NCI-H524 (cell line): ENCODE results near the gene PRMT6.
A peak's percentile ranks its signal among the peaks of the same experiment; 100 is the strongest.
"Not testable (repeated sequence)": the region's sequence is repeated elsewhere in the genome, so short reads cannot be mapped to it uniquely, and the experiment has no call there.

Source experiments
- DNase-seq, 2 experiments: peaks; one replicate each; lab custom pipeline; 2025; lab: John Stamatoyannopoulos, UW

Gene PRMT6

DNA sequence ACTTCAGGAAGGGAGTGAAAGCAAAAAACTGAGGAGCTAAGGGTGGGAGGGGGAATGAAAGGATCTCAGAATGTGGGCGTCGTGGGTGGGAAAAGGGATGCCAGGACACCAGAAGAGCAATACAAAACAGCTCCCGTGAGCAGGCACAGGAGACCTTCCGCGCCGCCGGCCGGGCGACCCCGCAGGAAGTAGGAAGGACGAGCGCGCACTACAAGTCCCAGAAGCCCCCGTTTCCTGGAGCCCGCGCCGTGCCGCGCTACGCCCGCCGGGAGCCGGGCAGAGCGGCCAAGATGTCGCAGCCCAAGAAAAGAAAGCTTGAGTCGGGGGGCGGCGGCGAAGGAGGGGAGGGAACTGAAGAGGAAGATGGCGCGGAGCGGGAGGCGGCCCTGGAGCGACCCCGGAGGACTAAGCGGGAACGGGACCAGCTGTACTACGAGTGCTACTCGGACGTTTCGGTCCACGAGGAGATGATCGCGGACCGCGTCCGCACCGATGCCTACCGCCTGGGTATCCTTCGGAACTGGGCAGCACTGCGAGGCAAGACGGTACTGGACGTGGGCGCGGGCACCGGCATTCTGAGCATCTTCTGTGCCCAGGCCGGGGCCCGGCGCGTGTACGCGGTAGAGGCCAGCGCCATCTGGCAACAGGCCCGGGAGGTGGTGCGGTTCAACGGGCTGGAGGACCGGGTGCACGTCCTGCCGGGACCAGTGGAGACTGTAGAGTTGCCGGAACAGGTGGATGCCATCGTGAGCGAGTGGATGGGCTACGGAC lies at the start of gene PRMT6:
TSS of gene PRMT6 (plus strand) at position 249 of the 771 bp plus-strand sequence. CDS start at position 291, 42 bp downstream.
- DNase-seq: peak; percentile 69 to 82

DNA sequence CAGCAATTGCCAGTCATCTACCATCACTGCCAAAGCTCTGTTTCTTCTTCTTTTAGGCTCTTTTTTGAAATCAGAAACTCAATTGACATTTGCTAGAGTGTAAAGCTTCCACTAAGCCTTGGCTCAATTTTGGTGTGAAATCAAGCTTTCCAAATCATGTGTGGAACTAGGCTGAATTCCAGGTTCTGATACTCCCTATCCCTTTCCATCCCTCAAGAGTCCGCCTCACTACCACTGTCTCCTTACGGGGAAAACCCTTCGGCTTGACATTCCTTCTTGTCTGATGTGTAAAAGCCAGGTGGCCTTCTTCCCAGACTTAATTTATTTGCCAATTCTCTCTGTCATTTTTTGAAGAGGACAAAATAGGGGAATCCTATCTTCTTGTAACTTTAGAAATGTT lies 47.2 kb upstream of the PRMT6 start:
- no peak for DNase-seq

DNA sequence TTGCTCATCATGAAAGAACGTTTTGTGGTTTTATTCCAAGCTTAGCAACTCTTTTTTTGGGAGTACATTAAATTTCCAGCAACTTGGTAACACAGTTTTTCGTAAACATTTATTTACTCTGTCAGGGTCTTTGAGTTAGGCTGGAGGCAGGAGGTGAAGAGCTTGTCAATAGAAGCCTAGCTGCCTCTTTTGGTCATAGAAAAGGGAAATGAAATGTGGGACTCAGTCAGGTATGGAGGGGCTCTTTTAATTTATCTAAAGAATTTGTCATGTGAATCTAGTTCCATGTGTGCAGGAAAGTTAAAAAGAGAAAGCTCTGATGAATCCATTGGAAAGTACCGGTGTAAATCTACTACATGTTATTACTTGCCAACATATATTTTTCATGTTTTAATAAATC lies 45.9 kb upstream of the PRMT6 start:
- DNase-seq: no peak

DNA sequence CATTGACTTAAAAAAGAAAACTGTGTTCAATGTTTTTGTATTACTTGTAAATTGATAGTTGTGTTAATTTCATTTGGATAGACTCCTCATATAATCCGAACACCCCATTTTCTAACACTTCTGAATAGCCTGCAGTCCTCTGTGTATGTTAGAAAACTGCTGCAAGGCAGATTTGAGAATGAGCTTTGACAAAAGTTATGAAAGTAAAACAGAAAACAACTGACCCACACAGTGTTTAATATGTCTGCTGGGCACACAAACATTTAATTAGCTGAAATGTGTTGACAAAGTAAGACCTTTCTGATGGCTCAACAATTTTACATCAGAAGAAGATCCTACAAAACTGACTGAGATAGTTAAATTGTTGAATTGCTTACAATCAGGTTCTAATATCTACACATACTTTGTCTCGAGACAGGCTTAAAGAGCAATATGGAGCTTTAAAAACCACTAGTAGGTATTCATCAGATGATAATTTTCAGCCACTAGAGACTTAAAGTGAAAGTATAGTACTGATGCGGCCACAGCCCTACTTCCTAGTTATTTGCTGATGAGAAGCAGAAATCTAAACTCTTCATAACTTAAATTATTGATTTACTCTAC lies 40.0 kb upstream of the PRMT6 start:
- DNase-seq: no peak

DNA sequence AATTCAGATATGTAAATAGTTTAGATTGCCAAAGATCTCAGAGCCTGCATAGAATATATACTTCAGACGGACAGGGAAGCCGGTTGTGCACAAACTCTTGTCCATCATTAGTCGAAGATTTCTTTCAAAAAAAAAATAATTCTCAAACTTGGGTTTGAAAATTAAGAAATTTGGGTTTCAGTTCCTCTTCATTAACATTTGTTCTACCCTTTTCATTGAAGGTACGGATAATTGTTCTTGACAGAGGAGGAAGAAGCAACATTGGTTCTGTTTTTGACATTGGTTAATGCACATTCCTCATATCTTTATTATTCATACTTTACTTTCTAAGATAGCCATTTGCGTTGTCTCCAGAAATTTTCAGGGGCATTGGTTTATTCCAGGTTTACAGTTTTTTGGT lies 38.0 kb upstream of the PRMT6 start:
- DNase-seq: no peak

DNA sequence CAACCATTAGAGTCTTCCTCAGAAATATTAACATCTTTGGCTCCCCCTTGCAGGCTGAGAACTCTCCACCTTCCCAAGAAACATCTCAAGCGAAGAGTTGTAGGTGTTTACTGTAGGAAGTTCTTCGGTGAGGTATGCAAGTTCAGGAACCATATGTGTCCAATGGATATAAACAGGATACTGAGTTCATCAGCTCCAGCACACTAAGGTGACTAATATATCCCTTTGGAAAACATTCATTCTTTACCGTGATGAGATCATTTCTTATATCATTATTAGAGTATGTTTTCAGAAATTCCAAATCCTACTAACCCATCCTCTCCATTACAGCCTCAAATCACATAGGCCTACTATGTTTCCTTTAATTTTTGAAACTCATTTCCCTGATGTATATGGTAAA lies 37.3 kb upstream of the PRMT6 start:
- no peak for DNase-seq

DNA sequence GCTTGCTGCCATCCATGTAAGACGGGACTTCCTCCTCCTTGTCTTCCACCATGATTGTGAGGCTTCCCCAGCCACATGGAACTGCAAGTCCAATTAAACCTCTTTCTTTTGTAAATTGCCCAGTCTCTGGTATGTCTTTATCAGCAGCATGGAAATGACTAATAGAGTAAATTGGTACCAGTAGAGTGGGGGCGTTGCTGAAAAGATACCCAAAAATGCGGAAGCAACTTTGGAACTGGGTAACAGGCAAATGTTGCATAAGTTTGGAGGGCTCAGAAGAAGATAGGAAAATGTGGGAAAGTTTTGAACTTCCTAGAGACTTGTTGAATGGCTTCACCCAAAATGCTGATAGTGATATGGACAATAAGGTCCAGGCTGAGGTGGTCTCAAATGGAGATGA lies 17.6 kb upstream of the PRMT6 start:
- not testable (repeated sequence) for DNase-seq

DNA sequence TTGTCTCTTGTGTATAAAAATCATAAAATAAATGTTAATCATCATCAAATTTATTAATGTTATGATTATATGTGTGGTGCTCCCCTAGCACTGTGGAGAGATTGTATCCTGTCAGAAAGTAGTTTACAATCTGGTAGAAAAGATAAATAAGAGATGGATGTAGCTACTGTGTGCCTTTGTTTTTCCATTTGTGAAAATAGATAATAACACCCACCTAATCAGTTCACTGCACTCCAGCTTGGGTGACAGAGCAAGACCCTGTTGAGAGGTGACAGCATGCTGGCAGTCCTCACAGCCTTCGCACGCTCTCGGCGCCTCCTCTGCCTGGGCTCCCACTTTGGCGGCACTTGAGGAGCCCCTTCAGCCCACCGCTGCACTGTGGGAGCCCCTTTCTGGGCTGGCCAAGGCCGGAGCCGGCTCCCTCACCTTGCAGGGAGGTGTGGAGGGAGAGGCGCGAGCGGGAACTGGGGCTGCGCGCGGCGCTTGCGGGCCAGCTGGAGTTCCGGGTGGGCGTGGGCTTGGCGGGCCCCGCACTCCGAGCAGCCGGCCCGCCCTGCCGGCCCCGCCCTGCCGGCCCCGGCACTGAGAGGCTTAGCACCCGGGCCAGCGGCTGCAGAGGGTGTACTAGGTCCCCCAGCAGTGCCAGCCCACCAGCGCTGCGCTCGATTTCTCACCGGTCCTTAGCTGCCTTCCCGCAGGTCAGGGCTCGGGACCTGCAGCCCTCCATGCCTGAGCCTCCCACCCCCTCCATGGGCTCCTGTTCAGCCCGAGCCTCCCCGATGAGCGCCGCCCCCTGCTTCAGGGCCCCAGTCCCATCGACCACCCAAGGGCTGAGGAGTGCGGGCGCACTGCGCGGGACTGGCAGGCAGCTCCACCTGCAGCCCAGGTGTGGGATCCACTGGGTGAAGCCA lies 11.9 kb upstream of the PRMT6 start:
- DNase-seq: not testable (repeated sequence)

DNA sequence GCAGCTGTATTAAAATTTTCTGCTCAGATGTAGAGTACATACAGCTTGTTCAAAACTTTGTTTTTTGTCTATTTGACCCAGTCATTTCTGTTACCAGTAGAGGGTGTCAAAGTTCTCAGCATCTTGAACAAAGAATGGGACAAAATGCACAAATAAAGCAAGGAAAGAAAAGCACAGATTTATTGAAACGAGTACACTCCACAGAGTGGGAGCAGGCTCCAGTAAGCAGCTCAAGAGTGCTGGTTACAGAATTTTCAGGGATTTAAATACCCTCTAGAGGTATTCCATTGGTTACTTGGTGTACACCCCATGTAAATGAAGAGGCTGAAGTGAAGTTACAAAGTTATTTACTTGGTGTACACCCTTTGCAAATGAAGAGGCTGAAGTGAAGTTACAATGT lies 8.9 kb upstream of the PRMT6 start:
- DNase-seq: no peak

DNA sequence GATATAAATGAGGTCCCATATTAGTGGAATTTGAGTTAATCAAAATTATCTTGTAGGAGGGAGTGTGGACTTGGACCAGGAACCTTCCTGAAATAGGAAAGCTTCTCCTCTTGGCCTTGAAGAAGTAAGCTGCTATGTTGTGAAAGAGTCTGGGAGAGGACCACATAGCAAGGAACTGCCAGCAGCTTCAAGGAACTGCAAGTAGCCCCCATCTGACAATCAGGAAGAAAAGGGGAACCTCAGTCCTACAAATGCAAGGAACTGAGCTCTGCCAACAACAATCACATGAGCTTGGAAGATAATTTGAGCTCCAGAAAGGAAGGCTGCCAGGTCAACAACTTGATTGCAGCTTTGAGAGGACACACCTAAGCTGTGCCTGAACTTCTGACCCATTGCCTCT lies 8.2 kb upstream of the PRMT6 start:
- no peak for DNase-seq

DNA sequence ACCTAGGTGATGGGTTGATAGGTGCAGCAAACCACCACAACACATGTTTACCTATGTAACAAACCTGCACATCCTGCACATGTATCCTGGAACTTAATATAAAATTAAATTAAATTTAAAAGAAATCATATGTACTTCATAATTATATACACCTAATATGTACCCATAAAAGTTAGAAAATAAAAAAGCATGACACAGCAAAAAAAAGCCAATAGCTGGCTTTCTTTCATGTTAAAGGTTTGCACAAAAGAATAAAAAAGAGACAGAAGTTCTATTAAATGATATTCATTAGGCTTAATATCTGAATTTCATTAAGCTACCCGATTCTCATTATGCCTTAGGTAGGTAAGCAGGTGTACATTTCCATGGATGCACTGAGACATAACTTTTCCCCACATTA lies 5.2 kb upstream of the PRMT6 start:
- DNase-seq: no peak

DNA sequence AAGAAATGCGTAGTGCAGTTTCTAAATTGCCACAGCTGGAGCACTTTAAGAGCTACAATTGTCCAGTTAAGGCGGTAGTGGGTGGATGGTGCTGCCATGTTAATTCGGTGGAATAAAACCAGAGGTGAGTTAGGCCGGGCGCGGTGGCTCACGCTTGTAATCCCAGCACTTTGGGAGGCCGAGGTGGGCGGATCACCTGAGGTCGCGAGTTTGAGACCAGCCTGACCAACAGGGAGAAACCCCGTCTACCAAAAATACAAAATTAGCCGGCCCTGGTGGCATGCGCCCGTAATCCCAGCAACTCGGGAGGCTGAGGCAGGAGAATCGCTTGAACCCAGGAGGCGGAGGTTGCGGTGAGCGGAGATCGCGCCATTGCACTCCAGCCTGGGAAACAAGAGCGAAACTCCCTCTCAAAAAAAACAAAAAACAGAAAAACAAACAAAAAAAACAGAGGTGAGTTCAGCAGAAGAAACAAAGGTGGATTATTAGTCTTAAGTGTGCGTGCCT lies 502 bp upstream of the PRMT6 start:
- not testable (repeated sequence) for DNase-seq

DNA sequence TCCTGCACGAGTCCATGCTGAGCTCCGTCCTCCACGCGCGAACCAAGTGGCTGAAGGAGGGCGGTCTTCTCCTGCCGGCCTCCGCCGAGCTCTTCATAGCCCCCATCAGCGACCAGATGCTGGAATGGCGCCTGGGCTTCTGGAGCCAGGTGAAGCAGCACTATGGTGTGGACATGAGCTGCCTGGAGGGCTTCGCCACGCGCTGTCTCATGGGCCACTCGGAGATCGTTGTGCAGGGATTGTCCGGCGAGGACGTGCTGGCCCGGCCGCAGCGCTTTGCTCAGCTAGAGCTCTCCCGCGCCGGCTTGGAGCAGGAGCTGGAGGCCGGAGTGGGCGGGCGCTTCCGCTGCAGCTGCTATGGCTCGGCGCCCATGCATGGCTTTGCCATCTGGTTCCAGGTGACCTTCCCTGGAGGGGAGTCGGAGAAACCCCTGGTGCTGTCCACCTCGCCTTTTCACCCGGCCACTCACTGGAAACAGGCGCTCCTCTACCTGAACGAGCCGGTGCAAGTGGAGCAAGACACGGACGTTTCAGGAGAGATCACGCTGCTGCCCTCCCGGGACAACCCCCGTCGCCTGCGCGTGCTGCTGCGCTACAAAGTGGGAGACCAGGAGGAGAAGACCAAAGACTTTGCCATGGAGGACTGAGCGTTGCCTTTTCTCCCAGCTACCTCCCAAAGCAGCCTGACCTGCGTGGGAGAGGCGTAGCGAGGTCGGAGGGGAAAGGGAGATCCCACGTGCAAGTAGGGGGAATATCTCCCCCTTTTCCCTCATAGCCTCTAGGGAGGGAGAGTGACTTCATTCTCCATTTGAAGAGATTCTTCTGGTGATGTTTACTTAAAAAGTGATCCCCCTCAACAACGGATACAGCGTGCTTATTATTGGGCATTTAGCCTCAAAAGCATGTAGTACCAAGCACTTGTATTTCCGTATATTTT lies 991 bp downstream of the PRMT6 start:
- peak; percentile 50 to 68 for DNase-seq

DNA sequence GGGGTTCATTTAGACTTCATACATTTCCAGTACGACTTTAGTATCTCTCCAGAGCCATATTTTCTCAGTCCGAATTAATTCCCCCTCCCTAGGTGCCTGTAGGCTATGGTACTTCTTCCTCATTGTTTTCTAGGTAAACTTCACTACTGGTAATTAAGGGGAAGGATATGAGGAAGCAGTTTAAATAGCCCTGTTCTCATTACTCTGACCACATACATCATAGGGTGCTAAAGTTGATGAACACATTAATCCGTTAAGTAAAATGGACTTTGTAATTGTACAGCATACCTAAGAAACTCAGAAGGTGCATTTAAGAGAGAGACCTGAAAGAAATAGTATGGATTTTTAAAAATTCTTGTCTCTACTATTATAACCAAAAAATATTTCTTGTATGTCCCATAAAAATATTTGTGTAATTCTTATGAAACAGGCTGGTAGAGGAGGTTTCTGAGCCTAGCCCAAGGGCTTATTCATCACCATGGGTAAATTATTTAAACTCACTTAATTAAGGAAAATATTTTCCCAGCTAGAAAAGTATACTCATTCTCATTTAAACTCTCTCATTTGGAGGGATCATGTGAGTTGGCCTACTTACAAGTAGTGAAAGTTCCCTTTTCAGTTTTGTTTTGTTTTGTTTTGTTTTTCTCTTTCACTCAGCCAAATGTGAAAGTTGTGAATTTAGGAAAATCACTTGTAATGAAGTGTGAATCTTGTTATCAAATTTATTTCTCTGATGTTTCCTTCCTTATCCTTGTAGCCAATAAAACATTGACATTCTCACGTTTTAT lies 2.0 kb downstream of the PRMT6 start:
- DNase-seq: no peak

DNA sequence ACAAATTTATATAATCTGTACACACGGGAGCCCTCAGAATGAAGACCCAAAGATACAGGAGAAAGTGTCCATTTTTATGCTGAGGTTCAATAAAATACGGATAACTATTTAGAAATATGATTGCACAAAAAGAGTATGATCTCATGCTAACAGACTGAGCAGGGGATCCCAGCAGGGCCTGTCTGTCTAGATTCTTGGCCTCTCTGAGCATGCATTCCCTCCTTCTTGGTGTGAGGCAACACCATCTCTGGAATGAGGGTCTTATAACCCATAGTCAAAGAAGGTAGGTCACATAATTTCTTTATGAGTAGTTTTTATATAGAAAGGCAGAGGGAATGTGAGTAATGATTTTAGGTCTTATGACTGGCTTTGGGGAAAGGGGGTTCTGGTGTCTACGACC lies 5.4 kb downstream of the PRMT6 start:
- DNase-seq: no peak

DNA sequence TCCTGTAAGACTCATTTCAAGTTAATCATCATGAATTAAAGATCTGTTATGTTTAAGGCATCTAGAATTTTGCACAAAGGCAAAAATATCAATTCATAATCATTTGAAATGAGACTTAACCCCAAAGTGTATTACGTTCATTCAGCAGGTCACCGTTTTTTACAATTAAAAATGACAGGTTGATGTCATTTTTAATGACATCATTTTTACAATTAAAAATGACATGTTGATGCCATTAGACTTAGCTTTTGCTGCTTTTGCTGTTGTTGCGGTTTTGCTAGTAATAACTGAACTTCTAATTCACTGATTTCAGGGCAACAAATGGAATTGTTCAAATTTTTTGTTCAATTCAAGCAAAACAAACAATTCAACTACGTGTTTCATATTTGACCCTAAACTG lies 17.0 kb downstream of the PRMT6 start:
- DNase-seq: no peak

DNA sequence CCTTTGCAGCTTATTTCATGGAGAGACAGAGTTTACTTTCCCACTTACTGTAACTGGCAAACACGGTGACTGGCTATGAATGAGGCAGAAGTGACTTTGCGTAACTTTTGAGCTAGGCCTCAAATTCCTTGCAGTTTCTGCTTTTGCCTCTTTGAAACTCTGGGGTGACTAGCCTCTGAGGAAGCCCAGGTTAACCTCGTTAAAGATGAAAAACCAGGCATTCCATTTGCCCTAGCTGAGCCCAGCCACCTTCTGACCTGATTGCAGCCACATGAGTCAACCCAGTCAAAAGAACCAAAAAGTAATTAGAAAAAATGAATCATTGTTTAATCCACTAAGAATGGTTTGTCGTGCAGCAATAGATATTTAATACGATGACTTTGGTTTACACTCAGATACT lies 20.4 kb downstream of the PRMT6 start:
- no peak for DNase-seq

DNA sequence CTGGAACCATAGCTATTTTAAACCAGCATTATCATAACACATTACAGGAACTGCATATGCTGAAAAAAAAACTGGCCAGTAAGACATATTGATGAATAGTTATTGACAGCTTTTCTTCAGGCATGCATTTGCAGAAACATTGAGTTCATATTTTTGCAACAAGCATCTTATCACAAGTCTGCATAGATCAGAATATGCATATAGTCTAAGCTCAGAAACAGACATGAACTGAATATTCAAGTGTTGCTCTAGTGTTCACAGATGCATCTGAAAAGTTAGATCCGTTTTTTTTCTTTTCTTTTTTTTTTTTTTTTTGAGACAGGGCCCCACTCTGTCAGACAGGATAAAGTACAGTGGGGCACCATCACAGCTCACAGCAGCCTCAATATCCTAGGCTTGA lies 22.8 kb downstream of the PRMT6 start:
- no peak for DNase-seq

DNA sequence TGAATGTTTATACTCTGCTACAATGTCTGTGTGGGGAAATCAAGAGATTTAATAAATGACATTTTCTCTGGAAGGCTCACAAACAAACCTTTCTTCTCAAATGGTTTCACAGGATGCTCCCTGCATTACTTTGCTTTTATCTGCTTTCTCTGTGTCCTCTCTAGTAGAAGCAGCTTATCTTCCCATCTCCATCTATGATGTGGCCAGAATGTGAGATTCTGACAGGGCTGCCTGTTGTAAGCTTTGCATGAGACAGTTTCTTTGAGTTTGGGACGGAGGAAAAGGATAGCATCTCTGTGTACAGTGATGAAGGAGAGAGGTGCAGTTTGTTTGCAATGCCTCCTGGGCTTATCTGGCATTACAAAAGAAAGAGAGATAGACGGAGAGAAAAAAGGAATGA lies 24.6 kb downstream of the PRMT6 start:
- no peak for DNase-seq

DNA sequence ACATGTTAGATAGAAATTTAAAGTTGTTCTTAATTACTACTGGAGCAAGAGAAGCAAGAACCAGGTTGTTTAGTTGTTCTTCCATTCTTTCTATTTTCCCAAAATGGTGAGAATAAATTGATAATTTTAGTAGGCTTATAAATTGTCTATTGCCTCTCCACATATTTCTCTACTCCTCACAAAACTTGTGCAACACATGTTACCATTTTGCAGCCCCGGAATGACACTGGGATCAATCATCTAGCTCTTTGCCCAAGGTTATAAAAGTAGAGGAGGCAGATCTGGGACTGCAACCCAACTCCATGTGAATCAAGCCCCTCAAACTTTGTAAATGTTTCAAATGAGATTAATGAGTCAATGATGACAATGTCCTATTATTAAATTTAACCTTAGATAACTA lies 34.9 kb downstream of the PRMT6 start:
- no peak for DNase-seq

DNA sequence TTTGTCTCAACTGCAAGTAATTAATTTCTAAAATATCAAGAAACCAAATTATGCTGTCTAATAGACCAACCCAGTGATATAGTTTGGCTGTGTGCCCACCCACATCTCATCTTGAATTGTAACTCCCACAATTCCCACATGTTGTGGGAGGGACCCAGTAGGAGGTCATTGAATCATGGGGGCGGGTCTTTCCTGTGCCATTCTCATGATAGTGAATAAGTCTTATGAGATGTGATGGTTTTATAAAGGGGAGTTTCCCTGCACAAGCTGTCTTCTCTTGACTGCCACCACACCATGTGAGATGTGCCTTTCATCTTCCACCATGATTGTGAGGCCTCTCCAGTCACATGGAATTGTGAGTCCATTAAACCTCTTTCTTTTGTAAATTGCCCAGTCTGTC lies 36.9 kb downstream of the PRMT6 start:
- DNase-seq: not testable (repeated sequence)
